Mononuclear cell (primary cell): ENCODE data around the gene GNA14. TPM values are rescaled to one million over a fixed set of nuclear protein-coding genes. Genes with fewer than 3 reads are reported as not detected.
"Not testable (repeated sequence)": the region's sequence is repeated elsewhere in the genome, so short reads cannot be mapped to it uniquely, and the experiment has no call there.

ENCODE experiments used
- H3K27me3 ChIP-seq: 2 replicates; pipeline ENCODE4 v1.6.0; 2011; ENCODE audit warnings: low read length, control low read depth; ENCODE audit not compliant: insufficient read depth
- H3K4me1 ChIP-seq: 2 replicates; pipeline ENCODE4 v1.5.1; 2011; ENCODE audit warnings: mild to moderate bottlenecking, low read length, control low read depth; ENCODE audit not compliant: insufficient read depth
- H3K4me3 ChIP-seq: 2 replicates; pipeline ENCODE4 v1.5.1; 2011; ENCODE audit warnings: mild to moderate bottlenecking, low read length, moderate library complexity
- H3K9me3 ChIP-seq: 2 replicates; pipeline ENCODE4 v1.5.1; 2011; ENCODE audit warnings: low read depth, mild to moderate bottlenecking, control low read depth, low read length
- total RNA-seq: library from RNA; depleted of rRNA; stranded (reverse); fragments of >200 nt; gene quantifications from one replicate; pipeline ENCODE4 v1.2.3, GENCODE V29; 2012

GNA14 gene
- total RNA-seq, 1 donor: not detected

GRCh38 chr9:77424993-77425392 lies 223.1 kb downstream of the GNA14 start:
- Histone ChIP-seq H3K4me1 (no peaks in the 10 kb centered on the region), H3K4me3 (no peak overlapping the region), H3K27me3 (no peaks in the 10 kb centered on the region), H3K9me3 (no peaks in the 10 kb centered on the region)

GRCh38 chr9:77423841-77424240 lies 224.3 kb downstream of the GNA14 start:
- H3K4me3 ChIP-seq: no peak overlapping the region
- no peaks in the 10 kb centered on the region for H3K27me3 ChIP-seq
- no peaks in the 10 kb centered on the region for H3K4me1 ChIP-seq
- H3K9me3 ChIP-seq: no peaks in the 10 kb centered on the region

GRCh38 chr9:77422969-77423368 lies 225.2 kb downstream of the GNA14 start:
- no peak overlapping the region for H3K4me3 ChIP-seq
- H3K9me3 ChIP-seq: no peaks in the 10 kb centered on the region
- H3K4me1 ChIP-seq: peaks cover 6% of the 10 kb centered on the region
- no peaks in the 10 kb centered on the region for H3K27me3 ChIP-seq

- no peaks in the 10 kb centered on the region for H3K27me3 ChIP-seq
- no peaks in the 10 kb centered on the region for H3K9me3 ChIP-seq
- H3K4me3 ChIP-seq: no peak overlapping the region
- H3K4me1 ChIP-seq: peaks cover 6% of the 10 kb centered on the region
Observed at GRCh38 chr9:77421506-77422265, 226.4 kb downstream of the GNA14 start.

GRCh38 chr9:77420641-77421040 lies 227.5 kb downstream of the GNA14 start:
- H3K4me3 ChIP-seq: no peak overlapping the region
- H3K9me3 ChIP-seq: no peaks in the 10 kb centered on the region
- H3K4me1 ChIP-seq: peaks cover 6% of the 10 kb centered on the region
- no peaks in the 10 kb centered on the region for H3K27me3 ChIP-seq

- Histone ChIP-seq H3K4me1 (peaks cover 6% of the 10 kb centered on the region), H3K9me3 (no peaks in the 10 kb centered on the region), H3K4me3 (no peak overlapping the region), H3K27me3 (no peaks in the 10 kb centered on the region)
Observed at GRCh38 chr9:77418226-77418625, 229.9 kb downstream of the GNA14 start.

- peaks cover 6% of the 10 kb centered on the region for H3K4me1 ChIP-seq
- H3K9me3 ChIP-seq: no peaks in the 10 kb centered on the region
- no peaks in the 10 kb centered on the region for H3K27me3 ChIP-seq
- H3K4me3 ChIP-seq: no peak overlapping the region
Observed at GRCh38 chr9:77417566-77417965, 230.6 kb downstream of the GNA14 start.

- H3K4me3 ChIP-seq: not testable (repeated sequence)
Observed at GRCh38 chr9:77408521-77408920, 239.6 kb downstream of the GNA14 start.

GRCh38 chr9:77403239-77403638 lies 244.9 kb downstream of the GNA14 start:
- H3K4me1 ChIP-seq: no peaks in the 10 kb centered on the region
- H3K27me3 ChIP-seq: no peaks in the 10 kb centered on the region
- H3K4me3 ChIP-seq: no peak overlapping the region
- no peaks in the 10 kb centered on the region for H3K9me3 ChIP-seq

More at GRCh38 chr9:77408521-77408920, 239.6 kb downstream of the GNA14 start:
- not testable (repeated sequence) for H3K4me1 ChIP-seq, H3K27me3 ChIP-seq, H3K9me3 ChIP-seq

- no peaks in the 10 kb centered on the region for H3K4me1 ChIP-seq
- H3K4me3 ChIP-seq: no peak overlapping the region
- H3K27me3 ChIP-seq: no peaks in the 10 kb centered on the region
- H3K9me3 ChIP-seq: no peaks in the 10 kb centered on the region
Observed at GRCh38 chr9:77402286-77402685, 245.8 kb downstream of the GNA14 start.

GRCh38 chr9:77399964-77400363 lies 248.2 kb downstream of the GNA14 start:
- Histone ChIP-seq H3K27me3 (no peaks in the 10 kb centered on the region), H3K4me3 (no peak overlapping the region), H3K9me3 (no peaks in the 10 kb centered on the region), H3K4me1 (no peaks in the 10 kb centered on the region)

GRCh38 chr9:77398581-77398980 lies 249.5 kb downstream of the GNA14 start:
- H3K27me3 ChIP-seq, H3K4me1 ChIP-seq, H3K9me3 ChIP-seq: not testable (repeated sequence)

GRCh38 chr9:77392328-77392727 lies 255.8 kb downstream of the GNA14 start:
- Histone ChIP-seq H3K27me3 (no peaks in the 10 kb centered on the region), H3K4me3 (no peak overlapping the region), H3K4me1 (no peaks in the 10 kb centered on the region), H3K9me3 (no peaks in the 10 kb centered on the region)

More at GRCh38 chr9:77398581-77398980, 249.5 kb downstream of the GNA14 start:
- H3K4me3 ChIP-seq: not testable (repeated sequence)

GRCh38 chr9:77391834-77392233 lies 256.3 kb downstream of the GNA14 start:
- Histone ChIP-seq H3K4me1 (no peaks in the 10 kb centered on the region), H3K4me3 (no peak overlapping the region), H3K27me3 (no peaks in the 10 kb centered on the region), H3K9me3 (no peaks in the 10 kb centered on the region)

GRCh38 chr9:77386187-77386586 lies 261.9 kb downstream of the GNA14 start:
- Histone ChIP-seq H3K4me3 (no peak overlapping the region), H3K9me3 (no peaks in the 10 kb centered on the region), H3K27me3 (no peaks in the 10 kb centered on the region), H3K4me1 (no peaks in the 10 kb centered on the region)

GRCh38 chr9:77384406-77384805 lies 263.7 kb downstream of the GNA14 start:
- H3K4me3 ChIP-seq: no peak overlapping the region
- no peaks in the 10 kb centered on the region for H3K9me3 ChIP-seq
- no peaks in the 10 kb centered on the region for H3K4me1 ChIP-seq
- H3K27me3 ChIP-seq: no peaks in the 10 kb centered on the region
